CD4-positive, alpha-beta T cell treated with Interleukin-15 for 1 hour (primary cell): ENCODE results near the gene FDXR.

Experiments
- DNase-seq: peaks from one replicate; pipeline ENCODE4 v3.0.0-alpha.2; 2020

The FDXR gene

GRCh38 chr17:74854792-74855191 is 18.0 kb downstream of the FDXR start:
- no peak for DNase-seq

GRCh38 chr17:74853669-74854068 is 19.1 kb downstream of the FDXR start:
- DNase-seq = no peak

GRCh38 chr17:74853048-74853397 is 19.8 kb downstream of the FDXR start:
- DNase-seq = no peak

GRCh38 chr17:74852237-74853047 is 20.4 kb downstream of the FDXR start:
- peak; percentile 68 for DNase-seq

GRCh38 chr17:74851612-74852236 is 21.1 kb downstream of the FDXR start:
- no peak for DNase-seq

GRCh38 chr17:74850914-74851313 is 21.9 kb downstream of the FDXR start:
- DNase-seq = no peak

- DNase-seq = no peak
Observed at GRCh38 chr17:74850310-74850709, 22.5 kb downstream of the FDXR start.

GRCh38 chr17:74848656-74849399 is 24.0 kb downstream of the FDXR start:
- no peak for DNase-seq

GRCh38 chr17:74846621-74847020 is 26.2 kb downstream of the FDXR start:
- no peak for DNase-seq

GRCh38 chr17:74843352-74843627 is 29.5 kb downstream of the FDXR start:
- no peak for DNase-seq

GRCh38 chr17:74842599-74843351 is 30.0 kb downstream of the FDXR start:
- DNase-seq = peak; percentile 41

GRCh38 chr17:74842146-74842598 is 30.6 kb downstream of the FDXR start:
- no peak for DNase-seq

- peak; percentile 24 for DNase-seq
Observed at GRCh38 chr17:74840989-74841666, 31.7 kb downstream of the FDXR start.

- DNase-seq = no peak
Observed at GRCh38 chr17:74839990-74840852, 32.6 kb downstream of the FDXR start.

GRCh38 chr17:74838274-74838673 is 34.5 kb downstream of the FDXR start:
- no peak for DNase-seq

- DNase-seq = no peak
Observed at GRCh38 chr17:74836691-74837467, 35.9 kb downstream of the FDXR start.

- DNase-seq = no peak
Observed at GRCh38 chr17:74836191-74836590, 36.6 kb downstream of the FDXR start.

- DNase-seq = peak; percentile 38
Observed at GRCh38 chr17:74833501-74834377, 39.1 kb downstream of the FDXR start.

- DNase-seq = no peak
Observed at GRCh38 chr17:74832421-74832820, 40.4 kb downstream of the FDXR start.
